CD4-positive, alpha-beta T cell treated with Interleukin-6 at 100 ng/mL for 8 hours (primary cell): Measurements from ENCODE around the gene ZNF346.

Source experiments
- DNase-seq: peaks from one replicate; pipeline ENCODE4 v3.0.0-alpha.2; 2020; ENCODE audit warnings: mixed read lengths, low spot score

The ZNF346 gene

GRCh38 chr5:177070536-177071191 is 48.2 kb downstream of the ZNF346 start:
- DNase-seq, result no peak

DNA sequence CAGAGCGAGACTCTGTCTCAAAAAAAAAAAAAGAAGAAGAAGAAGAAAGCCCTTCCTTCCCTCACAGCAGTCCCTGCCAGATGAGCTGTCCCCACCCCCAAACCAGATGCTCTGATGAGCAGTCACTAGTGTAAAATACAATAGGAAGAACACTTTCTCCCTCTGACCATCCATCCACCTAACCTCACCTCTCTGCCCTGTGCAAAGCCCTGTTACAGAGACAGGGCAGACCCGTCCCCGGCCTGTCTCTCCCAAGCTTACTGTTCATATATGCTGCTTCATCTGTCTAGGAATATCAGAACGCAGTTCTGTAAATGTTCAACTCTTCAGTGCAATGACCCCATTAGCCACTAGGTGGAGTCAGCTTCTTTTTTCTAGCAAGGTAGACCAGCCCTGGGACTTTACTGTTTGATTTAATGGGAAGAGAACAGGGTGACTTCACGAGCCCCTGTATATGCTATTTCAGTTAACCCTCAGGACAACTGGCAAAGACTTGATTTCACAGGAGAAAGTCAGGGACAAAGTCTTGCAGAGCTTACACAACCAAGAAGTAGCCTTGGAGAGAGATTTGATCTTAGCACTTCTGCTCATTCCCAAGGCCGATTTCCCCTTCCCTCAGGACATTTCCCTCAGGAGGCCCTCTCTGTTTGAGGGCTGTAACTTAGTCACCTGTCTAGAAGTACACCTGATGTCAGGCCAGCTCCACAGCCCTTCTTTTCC is 49.3 kb downstream of the ZNF346 start:
- DNase-seq, result peak; percentile 66

DNA sequence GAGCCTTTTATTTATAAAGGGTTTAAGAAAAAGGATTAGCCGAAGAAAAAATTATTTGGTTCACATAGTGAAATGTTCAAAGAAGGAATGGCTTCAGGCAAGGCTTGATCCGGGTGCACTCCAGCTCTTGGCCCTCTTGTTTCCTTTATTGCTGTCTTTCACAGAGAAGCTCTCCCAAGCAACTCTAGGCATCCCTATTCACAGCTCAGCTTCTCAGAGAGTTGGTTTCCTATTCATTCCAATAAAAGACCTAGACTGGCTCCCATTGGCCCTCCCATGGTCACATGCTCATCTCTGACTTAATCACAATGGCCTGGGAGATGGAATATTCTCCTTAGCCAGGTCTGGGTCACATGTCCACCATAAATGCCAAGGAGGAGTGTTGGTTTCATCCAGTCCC is 54.8 kb downstream of the ZNF346 start:
- DNase-seq, result no peak

DNA sequence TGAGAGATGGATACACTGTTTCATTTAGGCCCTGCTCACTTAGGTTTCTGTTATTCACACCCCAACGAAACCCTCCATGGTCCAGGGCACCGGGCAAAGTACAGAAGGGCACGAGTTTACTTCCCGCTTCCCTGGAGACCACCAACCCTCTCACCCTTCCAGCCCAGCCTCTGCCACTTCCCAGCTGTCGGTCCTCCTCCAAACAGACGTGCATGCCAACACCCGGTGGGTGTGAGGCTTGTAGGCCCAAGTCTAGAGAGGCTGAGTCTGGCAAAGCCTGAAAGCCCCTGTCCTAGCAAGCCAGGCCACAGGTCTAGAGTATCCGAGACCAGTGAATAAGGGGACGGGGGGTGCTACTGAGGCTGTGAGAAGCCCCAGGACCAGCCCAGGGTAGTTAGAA is 57.1 kb downstream of the ZNF346 start:
- DNase-seq, result no peak

DNA sequence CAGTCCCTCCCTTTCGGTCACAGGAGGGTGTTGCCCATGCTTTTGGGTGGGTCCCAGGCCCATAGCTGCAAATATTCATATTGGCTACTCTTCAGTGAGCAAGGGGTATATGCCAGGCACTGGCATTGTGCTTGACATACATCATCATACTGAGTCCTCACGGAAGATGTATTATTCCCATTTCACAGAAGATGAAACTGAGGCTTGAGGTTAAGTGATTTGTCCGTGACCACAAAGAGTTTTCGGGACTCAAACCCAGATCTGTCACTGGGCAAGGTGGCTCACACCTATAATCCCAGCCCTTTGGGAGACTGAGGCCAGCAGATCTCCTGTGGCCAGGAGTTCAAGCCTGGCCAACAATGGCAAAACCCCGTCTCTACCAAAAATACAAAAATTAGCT is 57.8 kb downstream of the ZNF346 start:
- DNase-seq, result no peak

- DNase-seq, result no peak
Measured at GRCh38 chr5:177081859-177082258, 59.4 kb downstream of the ZNF346 start.

GRCh38 chr5:177083357-177083756 is 60.9 kb downstream of the ZNF346 start:
- no peak for DNase-seq

DNA sequence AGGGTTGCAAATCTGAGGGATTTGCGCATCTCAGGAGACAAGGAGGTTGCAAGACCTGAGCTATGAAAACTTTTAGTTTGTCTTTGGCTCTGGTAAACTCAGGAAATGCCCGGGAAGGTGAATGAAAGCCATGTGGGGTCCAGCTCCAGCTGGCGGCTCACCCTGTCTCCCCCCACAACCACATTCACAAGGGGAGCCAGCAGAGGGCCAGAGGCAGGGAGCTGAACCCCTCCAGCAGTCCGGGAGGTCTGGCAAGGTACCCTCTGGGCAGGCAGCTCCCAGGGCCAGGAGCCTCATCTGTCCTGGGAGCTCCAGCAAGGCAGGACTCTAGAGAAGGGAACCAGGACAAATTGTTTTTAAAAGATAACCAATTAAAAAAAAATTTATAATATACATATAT is 61.7 kb downstream of the ZNF346 start:
- DNase-seq, result no peak

DNA sequence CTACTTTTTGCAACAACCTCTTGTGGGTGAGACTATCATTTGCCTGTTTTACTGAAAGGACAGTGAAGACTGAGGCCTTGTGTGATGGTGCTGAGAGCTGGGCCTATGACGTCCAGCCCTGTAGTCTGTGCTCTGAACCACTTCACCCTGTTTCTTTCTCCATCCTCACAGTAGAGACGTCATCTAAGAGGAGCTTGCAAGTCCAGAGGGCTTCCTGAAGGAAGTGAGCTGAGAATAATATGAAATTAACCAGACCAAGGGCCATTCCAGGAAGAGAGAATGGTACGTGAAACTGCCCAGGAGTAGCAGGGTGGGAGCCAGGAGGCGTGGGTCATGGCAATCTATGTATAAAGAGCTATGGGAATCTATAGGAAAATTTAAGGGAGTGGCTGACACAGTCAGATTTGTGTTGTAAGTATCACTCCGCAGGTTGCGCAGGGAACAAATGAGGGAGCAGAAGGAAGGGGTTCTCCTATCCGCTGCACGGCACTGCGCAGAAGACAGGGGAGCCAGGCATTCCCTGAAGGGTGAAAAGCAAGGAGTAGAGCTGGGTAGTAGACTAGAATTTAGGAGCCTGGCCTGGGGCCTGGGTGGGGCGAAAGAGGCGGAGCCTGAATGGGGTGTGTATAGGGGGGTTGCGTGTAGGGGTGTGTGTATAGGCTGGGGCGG is 63.6 kb downstream of the ZNF346 start:
- no peak for DNase-seq

- DNase-seq, result peak; percentile 55
Measured at GRCh38 chr5:177086654-177087397, 64.3 kb downstream of the ZNF346 start, which contains the start of gene FGFR4. Gene FGFR4, plus strand, starts transcription at chr5:177086915. Its CDS starts 2,688 bp downstream, at chr5:177089603.

- no peak for DNase-seq
Measured at GRCh38 chr5:177087398-177088005, 65.0 kb downstream of the ZNF346 start.

- no peak for DNase-seq
Measured at GRCh38 chr5:177089127-177089526, 66.6 kb downstream of the ZNF346 start.

DNA sequence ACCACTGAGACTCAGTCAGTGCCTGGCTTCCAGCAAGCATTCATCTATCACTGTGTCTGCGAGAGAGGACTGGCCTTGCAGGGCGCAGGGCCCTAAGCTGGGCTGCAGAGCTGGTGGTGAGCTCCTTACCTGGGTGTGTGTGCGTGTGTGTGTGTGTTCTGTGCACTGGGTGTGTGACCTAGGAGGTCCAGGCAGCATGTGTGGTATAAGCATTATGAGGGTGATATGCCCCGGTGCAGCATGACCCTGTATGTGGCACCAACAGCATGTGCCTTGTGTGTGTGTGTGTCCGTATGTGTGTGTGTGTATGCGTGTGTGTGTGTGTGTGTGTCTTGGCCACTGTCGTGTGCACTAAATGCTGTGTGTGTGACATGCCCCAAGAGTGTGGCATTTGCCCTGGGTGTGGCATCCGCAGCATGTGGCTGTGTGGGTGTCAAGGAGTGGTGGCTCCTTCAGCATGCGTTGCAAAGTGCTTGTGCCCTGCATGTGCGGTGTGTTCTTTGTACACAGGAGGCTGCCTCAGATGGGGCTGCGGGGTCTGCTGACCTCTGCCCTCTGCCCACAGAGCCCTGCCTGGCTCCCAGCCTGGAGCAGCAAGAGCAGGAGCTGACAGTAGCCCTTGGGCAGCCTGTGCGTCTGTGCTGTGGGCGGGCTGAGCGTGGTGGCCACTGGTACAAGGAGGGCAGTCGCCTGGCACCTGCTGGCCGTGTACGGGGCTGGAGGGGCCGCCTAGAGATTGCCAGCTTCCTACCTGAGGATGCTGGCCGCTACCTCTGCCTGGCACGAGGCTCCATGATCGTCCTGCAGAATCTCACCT is 67.5 kb downstream of the ZNF346 start:
- DNase-seq, result no peak

GRCh38 chr5:177090813-177091212 is 68.3 kb downstream of the ZNF346 start:
- no peak for DNase-seq

DNA sequence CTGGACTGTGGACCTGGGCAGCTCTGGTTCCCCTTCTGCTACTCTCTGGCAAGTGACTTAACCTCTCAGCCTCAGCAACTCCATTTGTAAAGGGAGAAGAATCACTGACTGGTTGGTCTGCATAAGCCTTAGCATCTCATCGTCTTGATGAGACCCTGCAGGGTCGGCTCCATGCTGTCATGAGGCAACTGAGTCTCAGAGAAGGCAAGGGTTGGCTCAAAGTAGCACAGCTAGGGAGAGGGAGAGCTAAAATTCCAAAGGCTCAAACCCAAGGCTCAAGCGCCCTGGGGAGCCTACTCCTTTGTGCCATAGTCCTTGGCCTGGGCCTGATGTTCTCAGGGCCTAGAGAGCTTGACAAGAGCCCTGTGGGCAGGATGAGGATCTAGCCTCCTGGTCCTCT is 68.7 kb downstream of the ZNF346 start:
- DNase-seq, result no peak

DNA sequence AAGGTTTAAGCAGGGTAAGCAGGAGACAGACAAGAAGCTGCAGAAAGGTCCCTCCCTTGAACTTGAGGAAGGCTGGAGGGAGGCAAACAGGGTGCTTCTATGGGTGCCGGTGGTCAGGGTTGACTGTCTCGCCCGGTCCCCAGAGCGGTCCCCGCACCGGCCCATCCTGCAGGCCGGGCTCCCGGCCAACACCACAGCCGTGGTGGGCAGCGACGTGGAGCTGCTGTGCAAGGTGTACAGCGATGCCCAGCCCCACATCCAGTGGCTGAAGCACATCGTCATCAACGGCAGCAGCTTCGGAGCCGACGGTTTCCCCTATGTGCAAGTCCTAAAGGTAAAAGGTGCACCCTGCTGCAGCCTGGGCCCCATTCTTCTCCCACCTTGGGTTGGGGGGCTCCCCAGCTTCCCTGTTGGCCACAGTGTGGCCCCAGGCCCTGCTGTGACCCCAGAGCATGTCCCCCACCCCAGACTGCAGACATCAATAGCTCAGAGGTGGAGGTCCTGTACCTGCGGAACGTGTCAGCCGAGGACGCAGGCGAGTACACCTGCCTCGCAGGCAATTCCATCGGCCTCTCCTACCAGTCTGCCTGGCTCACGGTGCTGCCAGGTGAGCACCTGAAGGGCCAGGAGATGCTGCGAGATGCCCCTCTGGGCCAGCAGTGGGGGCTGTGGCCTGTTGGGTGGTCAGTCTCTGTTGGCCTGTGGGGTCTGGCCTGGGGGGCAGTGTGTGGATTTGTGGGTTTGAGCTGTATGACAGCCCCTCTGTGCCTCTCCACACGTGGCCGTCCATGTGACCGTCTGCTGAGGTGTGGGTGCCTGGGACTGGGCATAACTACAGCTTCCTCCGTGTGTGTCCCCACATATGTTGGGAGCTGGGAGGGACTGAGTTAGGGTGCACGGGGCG is 69.9 kb downstream of the ZNF346 start:
- no peak for DNase-seq

DNA sequence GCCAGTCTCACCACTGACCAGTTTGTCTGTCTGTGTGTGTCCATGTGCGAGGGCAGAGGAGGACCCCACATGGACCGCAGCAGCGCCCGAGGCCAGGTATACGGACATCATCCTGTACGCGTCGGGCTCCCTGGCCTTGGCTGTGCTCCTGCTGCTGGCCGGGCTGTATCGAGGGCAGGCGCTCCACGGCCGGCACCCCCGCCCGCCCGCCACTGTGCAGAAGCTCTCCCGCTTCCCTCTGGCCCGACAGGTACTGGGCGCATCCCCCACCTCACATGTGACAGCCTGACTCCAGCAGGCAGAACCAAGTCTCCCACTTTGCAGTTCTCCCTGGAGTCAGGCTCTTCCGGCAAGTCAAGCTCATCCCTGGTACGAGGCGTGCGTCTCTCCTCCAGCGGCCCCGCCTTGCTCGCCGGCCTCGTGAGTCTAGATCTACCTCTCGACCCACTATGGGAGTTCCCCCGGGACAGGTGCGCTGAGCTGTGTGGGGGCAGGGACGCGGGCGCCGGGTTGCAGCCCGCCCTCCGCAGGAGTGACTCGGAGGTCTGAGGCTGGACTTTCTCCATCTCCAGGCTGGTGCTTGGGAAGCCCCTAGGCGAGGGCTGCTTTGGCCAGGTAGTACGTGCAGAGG is 70.7 kb downstream of the ZNF346 start:
- DNase-seq, result no peak

DNA sequence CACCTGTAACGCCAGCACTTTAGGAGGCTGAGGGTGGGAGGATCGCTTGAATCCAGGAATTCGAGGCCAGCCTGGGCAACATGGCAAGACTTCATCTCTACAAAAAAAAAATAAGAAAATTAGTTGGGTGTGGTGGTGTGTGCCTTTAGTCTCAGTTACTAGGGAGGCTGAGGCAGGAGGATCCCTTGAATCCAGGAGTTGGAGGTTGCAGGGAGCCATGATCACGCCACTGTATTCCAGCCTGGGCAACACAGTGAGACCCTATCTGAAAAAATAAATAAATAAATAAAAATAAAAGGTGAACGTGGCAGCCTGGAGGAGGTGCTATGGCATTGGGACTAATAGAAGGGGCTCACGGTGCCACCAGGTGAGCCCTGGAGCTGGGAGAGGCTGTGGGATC is 71.3 kb downstream of the ZNF346 start:
- no peak for DNase-seq

DNA sequence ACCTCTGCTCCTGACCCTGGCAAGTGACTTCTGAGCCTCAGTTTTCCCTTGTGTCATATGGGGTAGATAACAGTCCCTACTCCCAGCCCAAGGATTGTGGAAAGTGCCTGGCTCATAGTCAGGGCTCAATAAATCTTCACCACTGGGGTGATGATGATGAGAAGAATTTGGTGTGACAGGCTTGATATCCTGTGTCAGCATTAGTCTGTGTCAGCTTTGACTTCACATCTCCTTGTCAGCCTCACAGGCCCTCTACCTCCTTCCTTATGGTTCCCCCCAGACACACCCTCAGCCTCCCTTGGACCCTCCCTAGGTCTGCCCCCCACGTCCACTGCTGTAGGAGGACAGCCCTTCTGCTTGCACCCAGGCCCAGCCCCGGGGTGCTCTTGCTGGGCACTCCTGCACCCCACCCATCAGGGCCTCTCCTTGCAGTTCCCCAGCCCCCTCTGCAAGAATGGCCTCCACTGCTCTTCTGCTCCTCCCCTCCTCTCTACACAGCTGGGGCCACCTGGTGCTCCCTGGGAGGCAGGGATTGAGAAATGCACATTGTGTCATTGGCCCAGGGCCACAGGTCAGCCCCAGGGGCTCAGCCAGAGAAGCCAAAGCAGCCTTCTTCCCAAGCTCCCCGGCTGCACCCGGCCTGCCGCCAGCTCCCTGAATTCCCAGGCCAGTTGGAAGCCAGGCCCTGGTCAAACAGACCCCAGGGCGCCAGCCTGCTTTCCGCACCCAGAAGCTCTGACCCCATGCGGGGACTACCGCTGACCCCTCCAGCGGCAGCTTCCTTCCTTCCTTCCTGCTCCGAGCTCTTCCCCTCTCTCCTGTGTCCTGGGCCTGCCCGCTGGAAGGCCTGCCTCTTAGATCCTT is 72.0 kb downstream of the ZNF346 start:
- no peak for DNase-seq
